ENCODE results near the gene GTF3C4.

GTF3C4 gene

DNA sequence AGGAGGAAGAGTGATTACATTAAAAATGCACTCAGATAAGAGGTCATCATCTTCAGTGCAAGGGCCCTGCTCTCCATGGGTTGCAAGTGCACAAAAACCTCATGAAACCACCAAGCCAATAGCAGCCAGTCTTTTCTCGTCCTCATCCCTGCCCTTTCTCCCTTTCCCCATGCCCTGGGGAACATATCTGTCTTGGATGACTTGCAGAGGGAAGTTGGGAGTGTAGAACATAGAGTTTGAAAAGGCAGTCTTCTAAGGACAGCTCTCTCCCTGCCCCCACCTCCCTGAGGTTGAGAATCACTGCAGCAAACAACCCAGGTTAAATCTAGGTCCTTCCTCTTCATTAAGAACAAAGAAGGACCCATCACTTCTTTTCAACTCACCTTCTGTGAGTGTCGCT is 22.5 kb upstream of the GTF3C4 start:
- DNase-seq = no peak

GRCh38 chr9:132648283-132648682 is 22.0 kb upstream of the GTF3C4 start:
- DNase-seq = no peak

- DNase-seq = no peak
Measured at GRCh38 chr9:132648685-132649084, 21.6 kb upstream of the GTF3C4 start.

DNA sequence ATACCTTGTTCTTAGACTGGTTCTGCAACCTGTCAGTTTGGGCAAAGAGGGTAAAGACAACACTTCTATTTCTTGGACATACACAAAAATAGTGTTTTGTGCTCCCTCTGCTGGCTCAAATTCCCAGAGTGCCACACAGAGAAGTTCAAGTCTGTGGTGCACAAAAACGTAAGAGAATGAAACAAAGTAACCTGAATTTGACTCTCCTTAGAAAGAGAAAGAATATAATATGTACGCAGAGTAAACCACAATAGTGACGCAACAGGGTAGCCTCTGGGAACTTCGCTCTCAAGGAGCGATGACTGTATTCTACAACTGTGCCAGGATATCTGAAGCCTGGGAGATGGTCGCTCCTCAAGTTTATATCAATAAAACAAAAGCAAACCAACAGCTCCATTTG is 19.0 kb upstream of the GTF3C4 start:
- no peak for DNase-seq

GRCh38 chr9:132656299-132656698 is 14.0 kb upstream of the GTF3C4 start:
- no peak for DNase-seq

- no peak for DNase-seq
Measured at GRCh38 chr9:132662152-132662945, 7.9 kb upstream of the GTF3C4 start.

- DNase-seq = no peak
Measured at GRCh38 chr9:132663117-132663516, 7.1 kb upstream of the GTF3C4 start.

DNA sequence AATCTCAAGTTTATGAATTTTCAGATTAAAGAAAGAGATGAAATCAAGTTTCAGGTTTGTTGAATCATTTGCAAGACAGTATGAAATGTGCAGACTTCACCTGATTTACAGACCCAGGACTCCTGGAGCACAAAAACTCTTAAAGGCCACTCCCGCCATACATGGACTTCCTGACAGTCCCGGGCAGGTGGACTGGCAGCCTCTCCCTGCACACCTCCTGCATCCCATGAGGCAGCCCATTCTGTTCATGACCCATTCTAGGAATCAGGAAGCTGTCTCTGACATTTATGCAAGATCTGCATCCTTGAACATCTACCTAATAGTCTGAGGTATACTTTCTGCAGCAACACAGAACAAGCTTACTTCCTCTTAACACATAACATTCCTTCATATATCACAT is 6.4 kb upstream of the GTF3C4 start:
- no peak for DNase-seq

DNA sequence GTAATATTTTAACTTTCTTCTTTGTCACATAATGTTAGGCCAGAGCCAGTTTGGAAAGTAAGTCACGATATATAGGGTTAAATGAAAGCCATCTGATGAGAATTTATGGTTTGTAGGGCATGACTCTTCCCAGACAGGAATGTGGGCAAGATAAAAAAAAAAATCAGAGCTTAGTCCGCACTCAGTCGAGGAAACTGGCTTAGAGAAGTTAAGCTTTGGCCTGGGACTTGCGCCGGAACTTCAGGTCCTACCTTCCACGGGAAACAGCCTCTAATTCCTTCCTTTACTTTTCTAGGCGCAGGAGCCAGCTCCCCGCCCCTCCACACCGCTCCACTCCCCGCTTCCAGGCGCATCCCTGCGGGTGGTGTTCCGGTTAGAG is 956 bp upstream of the GTF3C4 start:
- no peak for DNase-seq

DNA sequence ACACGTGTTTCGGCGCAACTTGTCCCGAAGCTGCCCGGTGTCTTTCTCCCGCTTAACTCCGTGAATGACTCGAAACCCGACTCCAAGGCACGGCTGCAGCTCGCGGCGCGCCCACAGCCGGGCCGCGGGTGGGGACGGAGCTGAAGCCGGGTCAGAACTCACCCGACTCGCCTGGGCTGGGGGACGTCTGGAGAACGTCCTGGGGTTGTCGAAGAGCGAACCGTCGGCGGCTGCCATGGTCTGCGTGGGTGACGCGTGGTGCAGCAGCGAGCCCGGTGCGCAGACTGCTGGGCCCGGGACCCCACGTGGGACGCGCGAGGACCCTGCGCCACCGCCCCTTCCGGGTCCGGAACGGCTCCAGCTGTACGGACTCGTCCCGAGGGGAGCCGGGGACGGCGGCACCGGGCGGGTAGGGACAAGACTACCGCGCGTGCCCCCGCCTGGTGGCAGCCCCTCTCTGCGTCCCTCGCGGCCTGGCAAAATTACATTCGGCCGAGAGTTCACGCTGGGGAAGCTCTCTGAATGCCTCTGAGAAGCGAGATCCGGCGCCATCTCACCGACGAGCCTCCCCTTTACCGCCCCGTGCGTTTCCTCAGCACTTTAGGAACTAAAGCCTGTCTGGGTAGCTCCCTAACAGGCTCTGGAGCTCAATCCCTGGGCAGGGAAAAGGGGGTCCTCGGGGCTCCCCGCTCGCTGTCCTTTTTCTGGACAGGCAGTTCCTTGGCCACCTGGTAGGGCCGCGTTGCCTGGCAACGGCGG is 387 bp upstream of the GTF3C4 start, which contains the start of gene DDX31:
DDX31 (minus strand) TSS at position 286 of the 759 bp plus-strand sequence; CDS start at position 237, 49 bp downstream.
- peak; percentile 49 to 83 for DNase-seq

DNA sequence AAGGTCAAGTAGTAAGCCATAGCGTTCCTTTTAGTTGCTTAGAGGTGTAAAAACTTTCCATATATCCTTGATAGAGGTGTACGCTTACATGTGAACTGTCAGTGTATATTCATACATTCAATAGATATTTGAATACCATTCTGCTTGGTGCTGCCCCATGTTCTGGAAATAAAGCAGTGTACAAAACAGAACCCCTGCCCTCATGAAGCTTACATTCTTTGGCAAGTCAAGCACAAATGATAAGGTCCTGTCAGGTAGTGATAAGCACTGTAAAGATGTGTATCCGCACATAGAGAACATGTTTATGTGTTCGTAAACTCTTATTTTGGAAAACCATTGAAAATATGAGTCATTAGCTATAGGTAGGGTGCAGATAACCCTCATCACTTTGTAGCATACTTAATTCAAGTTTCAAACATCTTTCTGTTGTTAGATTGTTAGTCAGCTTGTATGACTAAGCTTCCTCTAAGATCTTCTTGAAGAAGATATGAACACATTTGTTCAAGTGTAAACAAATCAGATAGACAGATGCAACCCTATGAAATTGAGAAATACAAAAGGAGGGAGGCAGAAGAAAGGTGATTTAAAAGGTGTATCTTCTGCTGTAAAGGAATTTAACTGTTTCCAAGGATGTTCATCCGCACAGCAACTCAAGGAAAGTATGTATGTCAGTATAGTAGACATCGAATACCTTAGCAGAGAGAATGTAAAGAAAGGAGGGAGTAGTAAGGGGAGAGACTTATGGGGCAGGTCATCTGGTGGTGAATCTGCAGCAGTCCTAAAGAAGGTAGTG is 1.6 kb downstream of the GTF3C4 start:
- no peak for DNase-seq

DNA sequence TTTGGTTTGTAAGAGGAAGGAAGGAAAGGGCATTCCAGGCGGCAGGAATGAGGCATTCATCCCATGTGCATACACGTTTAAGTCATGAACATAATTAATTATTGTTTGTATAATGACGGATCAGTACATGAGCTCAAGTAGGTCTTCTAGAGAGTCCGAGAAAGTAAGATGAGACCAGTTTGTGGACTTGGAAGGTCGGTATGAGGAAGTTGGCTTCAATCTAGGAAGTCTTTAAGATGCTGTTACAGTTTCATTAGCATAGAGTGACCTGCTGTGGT is 2.1 kb downstream of the GTF3C4 start:
- no peak for DNase-seq

- DNase-seq = peak; percentile 16 to 57
Measured at GRCh38 chr9:132673355-132673754, 3.1 kb downstream of the GTF3C4 start.

GRCh38 chr9:132674485-132674884 is 4.2 kb downstream of the GTF3C4 start:
- no peak for DNase-seq

GRCh38 chr9:132677976-132678375 is 7.7 kb downstream of the GTF3C4 start:
- DNase-seq = no peak

DNA sequence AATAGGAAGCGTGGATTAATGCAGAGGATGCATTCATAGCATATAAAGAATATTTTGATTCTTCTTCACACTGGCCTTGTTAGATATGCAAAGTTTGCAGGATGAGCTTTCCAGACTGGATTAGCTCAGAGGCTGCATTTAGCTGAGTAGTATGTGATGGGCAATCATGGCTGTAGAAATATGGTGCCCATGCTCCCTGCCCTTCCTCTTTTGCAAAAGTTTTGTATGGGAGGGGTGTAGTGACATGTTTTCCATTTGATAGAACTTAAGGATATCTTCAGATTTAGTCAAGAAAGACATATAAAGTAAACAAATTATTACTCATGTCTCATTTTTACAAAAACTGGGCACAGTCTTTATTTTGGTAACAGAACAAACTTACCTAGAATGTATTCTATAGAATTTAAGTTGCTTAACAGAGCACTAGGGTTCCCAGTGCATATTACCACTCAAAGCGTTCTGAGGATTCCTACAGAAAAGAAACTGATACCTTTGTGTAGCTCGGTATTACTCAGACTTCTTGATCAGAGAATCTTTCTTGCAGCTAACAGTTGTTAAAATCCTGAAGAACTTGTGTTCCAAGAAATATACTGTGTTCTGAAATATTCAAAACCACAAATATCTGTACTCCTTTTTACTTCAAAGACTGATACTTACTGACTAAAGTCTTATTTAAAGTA is 9.8 kb downstream of the GTF3C4 start:
- DNase-seq = no peak

DNA sequence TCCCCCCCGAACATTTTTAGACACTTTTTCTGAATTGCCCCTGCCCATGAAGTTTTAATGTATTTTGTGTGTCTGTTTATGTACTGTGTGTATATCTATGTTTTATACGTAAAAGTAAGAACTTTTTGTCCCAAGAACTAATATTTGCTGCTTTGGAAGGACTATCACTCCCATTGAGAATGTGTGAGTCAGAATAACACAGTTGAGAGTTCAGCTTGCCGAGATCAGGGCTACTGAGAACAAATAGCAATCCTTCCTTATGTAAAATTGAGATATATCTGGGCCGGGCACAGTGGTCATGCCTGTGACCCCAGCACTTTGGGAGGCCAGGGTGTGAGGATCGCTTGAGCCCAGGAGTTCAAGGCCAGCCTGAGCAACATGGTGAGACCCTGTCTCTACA is 11.3 kb downstream of the GTF3C4 start:
- no peak for DNase-seq

- DNase-seq = no peak
Measured at GRCh38 chr9:132683873-132684272, 13.6 kb downstream of the GTF3C4 start.

GRCh38 chr9:132690696-132691095 is 20.4 kb downstream of the GTF3C4 start:
- no peak for DNase-seq

- peak in 1 of 2 experiments; percentile 6 for DNase-seq
Measured at GRCh38 chr9:132694144-132694543, 23.9 kb downstream of the GTF3C4 start.

DNA sequence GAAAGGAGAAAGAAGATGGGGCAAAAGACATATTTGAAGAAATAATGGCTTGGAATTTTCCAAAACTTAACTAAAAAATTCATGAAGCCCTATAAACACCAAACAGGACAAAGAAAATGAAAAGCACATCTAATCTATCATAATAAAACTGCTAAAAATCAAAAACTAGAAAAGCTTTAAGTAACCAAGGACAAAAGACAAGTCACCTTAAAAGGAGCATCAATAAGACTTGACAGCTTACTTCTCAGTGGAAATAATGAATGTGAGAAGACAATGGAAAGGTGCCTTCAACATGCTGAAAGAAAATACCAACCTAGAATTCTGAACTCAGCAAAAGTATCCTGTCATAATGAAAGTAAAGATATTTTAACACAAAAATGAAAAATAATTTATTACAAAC is 27.0 kb downstream of the GTF3C4 start:
- DNase-seq = no peak

- no peak for DNase-seq
Measured at GRCh38 chr9:132698989-132699388, 28.7 kb downstream of the GTF3C4 start.

DNA sequence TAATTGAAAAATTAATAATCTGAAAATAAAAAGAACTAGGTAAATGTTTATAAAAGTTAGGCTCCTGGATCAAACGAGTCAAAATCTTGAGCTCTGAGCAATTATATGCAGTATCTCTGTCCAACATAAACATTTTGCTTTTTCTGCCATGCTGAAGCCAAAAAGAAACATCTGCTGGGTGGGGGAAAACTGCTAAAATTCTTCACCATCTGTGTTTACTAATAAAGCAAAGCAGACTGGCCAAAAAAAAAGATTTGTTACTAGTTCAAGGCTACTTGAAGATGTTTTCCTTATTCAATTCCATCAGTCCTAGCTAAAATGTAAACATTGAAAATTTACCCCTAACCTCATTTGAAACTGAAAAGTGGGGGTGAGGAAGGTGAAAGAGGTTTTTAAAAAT is 29.7 kb downstream of the GTF3C4 start:
- DNase-seq = no peak

Data from NCI-H526 (cell line).